Small intestine (tissue), 4 donors: ENCODE results near the gene PTP4A1. TPM values are rescaled to one million over a fixed set of nuclear protein-coding genes. Genes with fewer than 3 reads are reported as not detected.

Source experiments
- polyA plus RNA-seq, 4 donors: library from polyadenylated mRNA; stranded (reverse) in 3 of 4; unstranded in 1 of 4; fragments of 200-250 nt in 3 of 4; fragments of 120-200 nt in 1 of 4; gene quantifications; one replicate each; pipeline versions ENCODE4 v1.2.1 to v1.2.3, GENCODE V29; 2013
- donor health status: healthy with polysubstance abuse.
- donor health status: Bipolar disorder and iron deficiency.
- donor health status: healthy.

PTP4A1 gene
- polyA plus RNA-seq, 4 donors = 3.5 to 123 (median 21.4) TPM

Other genes starting within 250 kb of the PTP4A1 start
- 10 to 100 TPM in 3 of 4 donors, 1 to 10 TPM in 1; 8.1 to 67.9 (median 10.9) TPM for gene PHF3, start 63.3 kb downstream of the PTP4A1 start, polyA plus RNA-seq